GM13976 (cell line): ENCODE data around the gene CAPN13.

Experiments used
- DNase-seq: peaks from one replicate; pipeline ENCODE4 v3.0.0; 2012; ENCODE audit warnings: low spot score
- in situ Hi-C: fragments of 300-500 bp; cut with MboI; formaldehyde crosslinking; loops from one replicate; pipeline ENCODE4 v1.12.0; 2022; ENCODE audit warnings: low sequenced_read_pairs, mixed read lengths, inconsistent platforms; ENCODE audit not compliant: unreplicated experiment
- TF ChIP-seq, protein P1 (sequence below): IDR thresholded peaks from 2 replicates; pipeline ENCODE4 v1.5.1; 2012; ENCODE audit warnings: borderline replicate concordance, mild to moderate bottlenecking; ENCODE audit not compliant: insufficient read depth; ENCODE audit errors: extremely low read depth, missing control alignments, control extremely low read depth

Gene CAPN13

DNA sequence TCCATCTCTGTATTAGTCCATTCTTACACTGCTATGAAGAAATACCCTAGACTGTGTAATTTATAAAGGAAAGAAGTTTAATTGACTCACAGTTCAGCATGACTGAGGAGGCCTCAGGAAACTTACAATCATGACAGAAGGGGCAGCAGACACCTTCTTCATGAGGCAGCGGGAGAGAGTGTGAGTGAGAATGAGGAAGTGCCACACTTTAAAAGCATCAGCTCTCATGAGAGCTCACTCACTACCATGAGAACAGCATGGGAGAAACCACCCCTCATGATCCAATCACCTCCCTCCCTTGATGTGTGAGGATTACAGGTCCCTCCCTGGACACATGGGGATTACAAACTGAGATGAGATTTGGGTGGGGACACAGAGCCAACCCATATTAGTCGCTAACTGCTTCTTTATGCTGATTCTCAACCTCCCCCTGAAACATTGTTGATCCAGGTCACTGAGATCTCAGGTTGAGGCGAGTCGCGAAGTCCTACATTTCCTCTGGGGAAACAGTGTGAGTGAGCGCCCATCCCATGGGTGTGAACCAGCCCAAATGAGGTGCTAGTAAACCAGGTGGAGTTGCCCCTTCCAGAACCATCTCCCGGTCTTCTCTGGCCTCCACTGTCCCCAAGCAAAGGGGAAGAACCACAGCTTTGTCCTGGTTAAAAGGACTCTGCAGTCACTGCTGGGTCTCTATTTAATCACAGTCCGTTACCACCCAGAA, 123.8 kb downstream of the CAPN13 start:
- DNase-seq, result no peak
- TF ChIP-seq, protein P1, sequence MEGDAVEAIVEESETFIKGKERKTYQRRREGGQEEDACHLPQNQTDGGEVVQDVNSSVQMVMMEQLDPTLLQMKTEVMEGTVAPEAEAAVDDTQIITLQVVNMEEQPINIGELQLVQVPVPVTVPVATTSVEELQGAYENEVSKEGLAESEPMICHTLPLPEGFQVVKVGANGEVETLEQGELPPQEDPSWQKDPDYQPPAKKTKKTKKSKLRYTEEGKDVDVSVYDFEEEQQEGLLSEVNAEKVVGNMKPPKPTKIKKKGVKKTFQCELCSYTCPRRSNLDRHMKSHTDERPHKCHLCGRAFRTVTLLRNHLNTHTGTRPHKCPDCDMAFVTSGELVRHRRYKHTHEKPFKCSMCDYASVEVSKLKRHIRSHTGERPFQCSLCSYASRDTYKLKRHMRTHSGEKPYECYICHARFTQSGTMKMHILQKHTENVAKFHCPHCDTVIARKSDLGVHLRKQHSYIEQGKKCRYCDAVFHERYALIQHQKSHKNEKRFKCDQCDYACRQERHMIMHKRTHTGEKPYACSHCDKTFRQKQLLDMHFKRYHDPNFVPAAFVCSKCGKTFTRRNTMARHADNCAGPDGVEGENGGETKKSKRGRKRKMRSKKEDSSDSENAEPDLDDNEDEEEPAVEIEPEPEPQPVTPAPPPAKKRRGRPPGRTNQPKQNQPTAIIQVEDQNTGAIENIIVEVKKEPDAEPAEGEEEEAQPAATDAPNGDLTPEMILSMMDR, result no peak
- in situ Hi-C loops, result no loop called here

DNA sequence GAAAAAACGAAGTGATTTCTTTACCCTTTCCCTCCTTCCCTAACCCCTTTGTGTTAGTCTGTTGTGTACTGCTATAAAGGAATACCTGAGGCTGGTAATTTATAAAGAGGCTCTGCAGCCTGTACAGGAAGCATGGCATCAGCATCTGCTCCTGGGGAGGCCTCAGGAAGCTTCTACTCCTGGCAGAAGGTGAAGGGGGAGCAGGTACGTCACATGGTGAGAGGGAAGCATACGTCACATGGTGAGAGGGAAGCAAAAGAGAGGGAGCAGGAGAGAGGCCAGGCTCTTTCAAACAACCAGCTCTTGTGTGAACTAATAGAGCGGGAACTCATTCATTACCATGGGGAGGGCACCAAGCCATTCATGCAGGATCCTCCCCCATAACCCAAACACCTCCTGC, 126.2 kb downstream of the CAPN13 start:
- TF ChIP-seq, protein P1, result no peak
- DNase-seq, result no peak
- in situ Hi-C loops, result no loop called here

DNA sequence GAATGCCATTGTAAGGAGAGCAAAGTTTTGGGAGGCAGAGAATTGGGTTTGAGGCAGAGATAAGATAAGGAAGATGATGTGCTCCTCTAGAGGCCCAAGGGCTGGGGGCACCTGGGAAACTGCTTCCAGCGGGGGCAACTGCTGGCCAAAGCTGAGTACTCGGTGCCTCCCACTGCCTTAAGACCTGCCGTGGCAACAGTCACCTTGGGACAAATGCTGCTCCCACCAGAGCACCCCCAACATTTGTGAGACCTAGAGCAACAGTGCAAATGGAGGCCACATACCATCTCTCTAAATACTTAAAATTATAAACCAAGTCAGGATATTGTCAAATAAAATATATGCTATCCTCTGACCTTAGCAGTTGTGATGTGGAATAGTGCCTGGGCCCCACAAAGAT, 127.1 kb downstream of the CAPN13 start:
- DNase-seq, result no peak
- TF ChIP-seq, protein P1, result no peak
- in situ Hi-C loops, result no loop called here

DNA sequence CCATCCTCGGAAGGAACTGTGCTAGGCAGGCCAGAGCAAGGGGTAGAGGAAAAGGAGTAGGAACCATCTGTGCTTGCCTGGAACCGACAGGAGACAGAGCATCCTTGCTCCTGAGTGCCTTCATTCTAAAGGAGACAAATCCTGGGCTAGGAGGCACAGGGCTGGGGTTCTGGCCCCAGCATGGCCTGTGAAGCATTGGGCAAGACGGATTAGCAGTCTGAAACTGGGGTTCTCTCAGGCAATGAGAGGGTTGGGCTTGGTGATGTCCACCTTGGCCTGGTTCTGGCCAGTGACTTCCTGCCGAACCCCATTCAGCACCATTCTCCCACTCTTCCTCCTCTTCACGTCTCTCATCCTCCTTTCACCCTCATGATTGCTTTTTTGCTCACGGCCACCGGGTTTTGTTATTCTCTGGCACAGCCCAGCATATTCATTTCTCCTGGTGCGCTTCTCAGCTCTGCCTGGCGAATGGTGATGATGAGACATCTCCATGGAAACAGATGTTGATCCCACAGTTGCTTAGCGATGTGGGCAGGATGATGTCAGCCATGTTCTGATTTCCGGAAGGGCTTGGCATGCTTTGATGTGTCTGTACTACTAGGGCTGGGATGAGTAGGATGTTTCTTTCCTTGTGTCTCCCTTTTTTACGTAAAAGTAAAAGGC, 127.7 kb downstream of the CAPN13 start:
- TF ChIP-seq, protein P1, result no peak
- no peak for DNase-seq
- in situ Hi-C loops, result no loop called here

DNA sequence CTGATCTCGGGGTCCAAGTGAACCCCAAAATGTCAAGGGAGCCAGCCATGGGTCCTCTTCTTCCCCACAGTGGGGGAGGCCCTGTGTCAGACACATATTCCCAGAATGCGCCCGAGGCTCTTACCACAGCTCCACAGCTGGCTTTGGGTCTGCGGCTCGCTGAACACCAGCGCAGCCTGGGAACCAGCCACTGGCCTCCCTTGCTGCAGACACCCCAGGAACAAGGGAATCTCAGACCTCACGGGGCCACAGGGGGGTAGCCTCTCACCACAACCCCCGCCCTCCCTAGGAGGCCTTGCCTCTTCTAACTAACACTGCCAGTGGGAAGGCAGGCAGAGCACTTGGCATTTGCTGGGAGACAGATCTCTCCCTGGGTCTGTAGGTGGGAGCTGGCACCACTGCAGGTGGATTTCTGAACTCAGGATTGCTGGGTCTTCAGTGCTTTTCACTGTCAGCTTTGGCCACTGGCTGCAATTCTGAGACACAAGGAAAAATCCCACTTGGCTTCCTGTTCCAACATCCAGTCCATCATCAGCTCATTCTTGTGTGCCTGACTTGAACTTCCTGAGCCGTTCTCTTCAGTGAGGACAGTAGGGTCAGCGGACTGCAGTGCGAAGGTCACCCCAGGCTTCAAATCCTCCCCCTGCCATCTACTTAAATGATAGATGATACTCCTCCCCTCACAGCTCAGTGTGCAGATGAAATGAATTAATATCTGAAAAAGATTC, 128.7 kb downstream of the CAPN13 start:
- in situ Hi-C loops, result no loop called here
- TF ChIP-seq, protein P1, result no peak
- no peak for DNase-seq

DNA sequence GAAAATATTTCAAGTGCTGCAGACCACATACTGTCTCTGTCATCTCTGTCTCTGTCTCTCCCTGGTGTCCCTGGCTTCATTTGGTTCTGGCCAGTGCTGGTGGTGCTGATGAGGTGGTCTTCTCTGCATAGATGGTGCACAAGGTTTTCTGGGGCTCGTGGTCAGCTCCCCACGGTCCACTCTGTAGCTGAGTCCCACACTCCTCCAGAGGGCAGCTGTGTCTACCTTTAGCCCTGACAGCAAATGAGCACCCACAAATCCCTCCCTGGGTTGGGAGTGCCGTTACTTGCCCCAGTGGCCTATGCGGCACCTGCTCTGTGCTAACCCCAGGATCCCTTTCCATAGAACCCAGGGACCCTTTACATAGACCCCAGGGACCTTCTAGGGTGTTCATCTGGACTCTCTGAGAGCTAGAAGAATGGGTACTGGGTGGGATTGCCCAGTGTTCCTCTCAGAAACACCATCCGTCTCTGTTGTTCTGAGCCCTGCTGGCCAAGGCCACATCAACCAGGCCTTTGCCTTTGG, 129.3 kb downstream of the CAPN13 start:
- no peak for DNase-seq
- in situ Hi-C loops, result no loop called here
- TF ChIP-seq, protein P1, result no peak
